Hepatocyte (in vitro differentiated cells): ENCODE results near the gene GADD45GIP1. TPM values are rescaled to one million over a fixed set of nuclear protein-coding genes. Genes with fewer than 3 reads are reported as not detected.

Experiments
- DNase-seq: peaks from one replicate; pipeline ENCODE4 v3.0.0-alpha.2; 2016; ENCODE audit warnings: low spot score
- H2AFZ ChIP-seq: fragments of 200-600 bp; sonication (generic); 2 replicates; pipeline ENCODE4 v1.6.0; 2016; ENCODE audit warnings: antibody characterized with exemption, mild to moderate bottlenecking
- H3K27ac ChIP-seq: fragments of 200-600 bp; sonication (generic); 2 replicates; pipeline ENCODE4 v1.5.1; 2016; ENCODE audit warnings: mild to moderate bottlenecking
- H3K27me3 ChIP-seq: fragments of 200-600 bp; sonication (generic); 2 replicates; pipeline ENCODE4 v1.6.1; 2016
- H3K36me3 ChIP-seq: fragments of 200-600 bp; sonication (generic); replicated peaks from 2 replicates; pipeline ENCODE4 v1.5.1; 2016; ENCODE audit warnings: low read depth; ENCODE audit not compliant: insufficient read depth
- H3K4me1 ChIP-seq: fragments of 200-600 bp; sonication (generic); 2 replicates; pipeline ENCODE4 v1.5.1; 2016; ENCODE audit warnings: mild to moderate bottlenecking, moderate library complexity; ENCODE audit not compliant: insufficient read depth
- H3K4me2 ChIP-seq: fragments of 200-600 bp; sonication (generic); 2 replicates; pipeline ENCODE4 v1.6.0; 2016
- H3K4me3 ChIP-seq: fragments of 200-600 bp; sonication (generic); 2 replicates; pipeline ENCODE4 v1.5.1; 2016; ENCODE audit warnings: mild to moderate bottlenecking
- H3K79me2 ChIP-seq: fragments of 200-600 bp; sonication (generic); 2 replicates; pipeline ENCODE4 v1.6.0; 2017; ENCODE audit warnings: mild to moderate bottlenecking
- H3K9me2 ChIP-seq: fragments of 200-600 bp; sonication (generic); replicated peaks from 2 replicates; pipeline ENCODE4 v1.6.0; 2017; ENCODE audit warnings: mild to moderate bottlenecking; ENCODE audit not compliant: insufficient read depth
- H3K9me3 ChIP-seq: fragments of 200-600 bp; sonication (generic); 2 replicates; pipeline ENCODE4 v1.5.1; 2016; ENCODE audit warnings: low read depth, mild to moderate bottlenecking
- H4K20me1 ChIP-seq: fragments of 200-600 bp; sonication (generic); 2 replicates; pipeline ENCODE4 v1.6.0; 2016; ENCODE audit warnings: mild to moderate bottlenecking; ENCODE audit not compliant: insufficient read depth, poor library complexity, severe bottlenecking
- EZH2 ChIP-seq: fragments of 200-600 bp; sonication (generic); IDR thresholded peaks from 2 replicates; pipeline ENCODE4 v1.6.1; 2016; ENCODE audit warnings: antibody characterized with exemption, mild to moderate bottlenecking, borderline replicate concordance
- EZH2phosphoT487 ChIP-seq: fragments of 200-600 bp; sonication (generic); IDR thresholded peaks from one replicate; pipeline ENCODE4 v1.6.1; 2018; ENCODE audit warnings: antibody characterized with exemption, mild to moderate bottlenecking, low read depth, moderate library complexity; ENCODE audit not compliant: unreplicated experiment, severe bottlenecking
- WGBS: methylation state at CpG from one replicate; pipeline ENCODE4 v1.1.6; 2016; ENCODE audit warnings: low lambda C conversion rate; ENCODE audit errors: missing lambda C conversion rate; 5-methylcytosine and 5-hydroxymethylcytosine counted together
- polyA plus RNA-seq: library from polyadenylated mRNA; unstranded; fragments of >200 nt; fragmentation: Nextera tagmentation; extraction: Ambion mirVana; gene quantifications from 2 replicates; pipeline ENCODE4 v1.2.1, GENCODE V29; 2016
- total RNA-seq: library from RNA; depleted of rRNA; stranded (reverse); fragments of >200 nt; gene quantifications from 2 replicates; pipeline ENCODE4 v1.2.3, GENCODE V29; 2014
- TF ChIP-seq, protein P1 (sequence below): fragments of 200-600 bp; sonication (generic); IDR thresholded peaks from 2 replicates; pipeline ENCODE4 v1.5.1; 2016; ENCODE audit warnings: antibody characterized with exemption, mild to moderate bottlenecking; ENCODE audit not compliant: poor library complexity

GADD45GIP1 gene
- total and polyA plus RNA-seq, 2 experiments from 2014 or later: 21.0 to 109 TPM

DNA sequence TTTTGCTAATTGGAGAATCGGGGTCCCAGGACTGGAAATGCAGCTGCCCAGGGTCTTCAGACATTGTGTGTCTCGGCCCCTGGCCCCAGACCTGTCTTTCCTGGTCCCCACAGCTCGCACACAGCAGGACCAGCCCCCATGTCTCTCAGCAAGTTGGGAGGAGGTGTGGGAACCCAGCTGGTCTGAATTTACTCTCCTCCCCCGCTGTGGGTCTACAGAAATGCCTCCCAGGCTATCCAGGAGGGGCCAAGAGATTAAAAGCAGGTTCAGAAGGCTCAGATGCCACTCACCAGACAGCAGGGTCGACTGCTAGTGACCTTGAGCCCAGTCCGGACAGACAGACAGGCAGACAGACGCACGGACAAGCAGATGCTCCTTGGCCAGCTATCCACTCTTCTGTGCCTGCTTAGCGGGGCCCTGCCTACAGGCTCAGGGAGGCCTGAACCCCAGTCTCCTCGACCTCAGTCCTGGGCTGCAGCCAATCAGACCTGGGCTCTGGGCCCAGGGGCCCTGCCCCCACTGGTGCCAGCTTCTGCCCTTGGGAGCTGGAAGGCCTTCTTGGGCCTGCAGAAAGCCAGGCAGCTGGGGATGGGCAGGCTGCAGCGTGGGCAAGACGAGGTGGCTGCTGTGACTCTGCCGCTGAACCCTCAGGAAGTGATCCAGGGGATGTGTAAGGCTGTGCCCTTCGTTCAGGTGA lies 12.4 kb upstream of the GADD45GIP1 start, which contains the start of gene DAND5:
Gene DAND5, plus strand, starts transcription at position 285 of the 697 bp plus-strand sequence. Its CDS starts 85 bp downstream, at position 370.
- Histone ChIP-seq H3K9me3 (no peaks in the 10 kb centered on the region), H3K27me3 (no peaks in the 10 kb centered on the region), H3K9me2 (no peaks in the 10 kb centered on the region), H2AFZ (no peak within 1 kb of the TSS), H4K20me1 (no peaks in the 10 kb centered on the region), H3K4me3 (no peak within 1 kb of the TSS), H3K79me2 (no peaks in the 10 kb centered on the region), H3K36me3 (no peaks in the 10 kb centered on the region), H3K4me1 (no peaks in the 10 kb centered on the region), H3K4me2 (no peak within 1 kb of the TSS), H3K27ac (no peak within 1 kb of the TSS)
- no peak for DNase-seq
- no peak for TF ChIP-seq EZH2
- no peak for TF ChIP-seq EZH2phosphoT487
- TF ChIP-seq, protein P1, sequence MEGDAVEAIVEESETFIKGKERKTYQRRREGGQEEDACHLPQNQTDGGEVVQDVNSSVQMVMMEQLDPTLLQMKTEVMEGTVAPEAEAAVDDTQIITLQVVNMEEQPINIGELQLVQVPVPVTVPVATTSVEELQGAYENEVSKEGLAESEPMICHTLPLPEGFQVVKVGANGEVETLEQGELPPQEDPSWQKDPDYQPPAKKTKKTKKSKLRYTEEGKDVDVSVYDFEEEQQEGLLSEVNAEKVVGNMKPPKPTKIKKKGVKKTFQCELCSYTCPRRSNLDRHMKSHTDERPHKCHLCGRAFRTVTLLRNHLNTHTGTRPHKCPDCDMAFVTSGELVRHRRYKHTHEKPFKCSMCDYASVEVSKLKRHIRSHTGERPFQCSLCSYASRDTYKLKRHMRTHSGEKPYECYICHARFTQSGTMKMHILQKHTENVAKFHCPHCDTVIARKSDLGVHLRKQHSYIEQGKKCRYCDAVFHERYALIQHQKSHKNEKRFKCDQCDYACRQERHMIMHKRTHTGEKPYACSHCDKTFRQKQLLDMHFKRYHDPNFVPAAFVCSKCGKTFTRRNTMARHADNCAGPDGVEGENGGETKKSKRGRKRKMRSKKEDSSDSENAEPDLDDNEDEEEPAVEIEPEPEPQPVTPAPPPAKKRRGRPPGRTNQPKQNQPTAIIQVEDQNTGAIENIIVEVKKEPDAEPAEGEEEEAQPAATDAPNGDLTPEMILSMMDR: no peak
- 60% methylated on average over 14 of the region's 14 CpGs for WGBS

DNA sequence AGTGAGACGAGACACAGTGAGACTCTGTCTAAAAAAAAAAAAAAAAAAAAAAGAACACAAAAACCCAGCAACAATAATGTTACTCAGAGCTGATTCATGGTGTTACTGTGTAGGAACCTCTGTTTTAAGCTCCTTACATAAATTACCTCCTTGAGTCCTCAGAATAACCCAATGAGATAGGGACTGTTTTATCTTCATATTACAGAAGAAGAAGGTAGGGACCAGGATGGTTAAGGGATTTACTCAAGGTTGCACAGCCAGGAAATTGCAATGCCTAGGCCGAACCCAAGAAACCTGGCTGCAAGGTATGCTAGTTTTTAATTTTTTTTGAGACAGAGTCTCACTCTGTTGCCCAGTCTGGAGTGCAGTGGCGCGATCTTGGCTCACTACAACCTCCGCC lies 10.9 kb upstream of the GADD45GIP1 start:
- no peaks in the 10 kb centered on the region for H4K20me1 ChIP-seq
- no peak overlapping the region for H3K27ac ChIP-seq
- H3K4me2 ChIP-seq: no peak overlapping the region
- H3K9me2 ChIP-seq: no peaks in the 10 kb centered on the region
- H3K9me3 ChIP-seq: no peaks in the 10 kb centered on the region
- no peaks in the 10 kb centered on the region for H3K4me1 ChIP-seq
- TF ChIP-seq EZH2phosphoT487 (no peak), EZH2 (no peak)
- TF ChIP-seq, protein P1: no peak
- H3K79me2 ChIP-seq: no peaks in the 10 kb centered on the region
- H3K4me3 ChIP-seq: no peak overlapping the region
- no peak overlapping the region for H2AFZ ChIP-seq
- DNase-seq: no peak
- no peaks in the 10 kb centered on the region for H3K36me3 ChIP-seq
- 96% methylated on average over 5 of the region's 5 CpGs for WGBS
- H3K27me3 ChIP-seq: no peaks in the 10 kb centered on the region

DNA sequence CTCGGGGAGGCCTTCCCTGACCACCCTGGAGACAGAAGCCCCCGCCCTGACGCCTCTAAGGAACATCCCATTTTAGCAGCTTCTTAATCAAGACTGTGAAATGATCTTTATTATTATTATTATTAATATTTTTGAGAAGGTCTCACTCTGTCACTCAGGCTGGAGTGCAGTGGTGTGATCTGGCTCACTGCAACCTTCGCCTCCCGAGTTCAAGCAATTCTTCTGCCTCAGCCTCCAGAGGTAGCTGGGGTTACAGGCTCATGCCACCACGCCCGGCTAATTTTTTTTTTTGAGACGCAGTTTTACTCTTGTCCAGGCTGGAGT lies 8.8 kb upstream of the GADD45GIP1 start:
- no peaks in the 10 kb centered on the region for H3K4me1 ChIP-seq

DNA sequence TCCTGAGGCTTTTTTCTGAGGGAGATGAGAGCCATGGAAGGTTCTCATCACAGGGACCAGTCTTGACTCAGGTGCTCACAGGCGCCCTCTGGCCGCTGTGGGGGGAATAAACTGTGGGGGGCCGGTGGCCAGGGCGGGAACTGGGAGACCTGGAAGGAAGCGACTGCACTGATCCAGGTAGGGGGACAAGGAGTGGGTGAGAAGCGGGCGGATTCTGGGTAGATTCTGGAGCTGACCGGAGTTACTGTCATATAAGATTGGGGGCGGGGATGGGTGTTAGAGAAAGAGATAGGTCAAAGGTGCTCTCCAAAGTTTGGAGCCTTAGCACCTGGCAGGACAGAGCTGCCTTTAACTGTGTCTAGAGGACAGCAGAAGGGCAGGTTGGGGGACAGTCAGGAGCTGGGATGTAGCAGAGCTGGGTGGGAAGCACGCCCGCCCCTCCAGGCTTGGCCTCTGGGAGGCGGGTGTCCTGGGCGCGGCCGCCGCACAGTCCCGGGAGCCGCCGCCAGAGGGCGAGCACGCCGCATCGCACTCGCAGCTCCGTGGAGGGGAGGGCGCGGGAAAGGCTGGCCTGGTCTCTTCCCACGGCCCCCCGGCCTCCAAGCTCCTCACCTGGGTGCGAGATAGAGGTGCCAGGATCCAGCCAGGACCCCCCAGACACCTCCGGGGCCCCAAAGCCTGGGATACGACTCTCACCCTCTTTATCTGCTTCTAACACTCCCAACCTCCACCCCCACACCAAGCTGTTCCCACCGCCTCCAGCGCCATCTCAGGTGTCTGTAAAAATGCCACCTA lies 8.2 kb upstream of the GADD45GIP1 start:
- peak; percentile 85 for DNase-seq
- Histone ChIP-seq H3K4me1 (no peaks in the 10 kb centered on the region), H3K9me2 (no peaks in the 10 kb centered on the region), H3K9me3 (no peaks in the 10 kb centered on the region), H4K20me1 (no peaks in the 10 kb centered on the region), H3K79me2 (no peaks in the 10 kb centered on the region), H3K4me2 (peak overlapping the region; percentile 99), H2AFZ (peak overlapping the region; percentile 90), H3K27ac (no peak overlapping the region), H3K36me3 (no peaks in the 10 kb centered on the region), H3K4me3 (peak overlapping the region; percentile 54), H3K27me3 (no peaks in the 10 kb centered on the region)
- TF ChIP-seq, protein P1: peak; percentile 73
- no peak for TF ChIP-seq EZH2
- TF ChIP-seq EZH2phosphoT487: no peak
- WGBS: 4% methylated on average over 33 of the region's 34 CpGs

More for the DNA sequence above, 8.8 kb upstream of the GADD45GIP1 start:
- Histone ChIP-seq H4K20me1 (no peaks in the 10 kb centered on the region), H2AFZ (peak overlapping the region; percentile 90), H3K9me3 (no peaks in the 10 kb centered on the region), H3K36me3 (no peaks in the 10 kb centered on the region), H3K9me2 (no peaks in the 10 kb centered on the region), H3K4me2 (peak overlapping the region; percentile 99), H3K4me3 (no peak overlapping the region), H3K79me2 (no peaks in the 10 kb centered on the region), H3K27ac (no peak overlapping the region), H3K27me3 (no peaks in the 10 kb centered on the region)
- DNase-seq: no peak
- 56% methylated on average over 8 of the region's 8 CpGs for WGBS
- TF ChIP-seq EZH2 (no peak), EZH2phosphoT487 (no peak)
